H1 (cell line): Measurements from ENCODE around the gene CUEDC2. TPM values are rescaled to one million over a fixed set of nuclear protein-coding genes. Genes with fewer than 3 reads are reported as not detected.

Source experiments
- CTBP2 ChIP-seq: IDR thresholded peaks from 2 replicates; pipeline ENCODE4 v1.7.0; 2011; ENCODE audit warnings: borderline replicate concordance, mild to moderate bottlenecking, moderate library complexity, mixed read lengths, low read length; ENCODE audit not compliant: insufficient read depth, insufficient read length
- EZH2 ChIP-seq: fragments of 200-600 bp; sonication (generic); IDR thresholded peaks from 2 replicates; pipeline ENCODE4 v1.7.1; 2012; ENCODE audit warnings: low read depth, mild to moderate bottlenecking, moderate library complexity, low read length, inconsistent platforms; ENCODE audit not compliant: severe bottlenecking
- KDM5A ChIP-seq: fragments of 200-600 bp; IDR thresholded peaks from 2 replicates; pipeline ENCODE4 v1.7.1; 2012; ENCODE audit warnings: mild to moderate bottlenecking, low read length, inconsistent platforms, mixed read lengths
- YY1 ChIP-seq: IDR thresholded peaks from 2 replicates; pipeline ENCODE4 v1.6.1; 2011; ENCODE audit warnings: low read depth, mild to moderate bottlenecking, low read length
- polyA plus RNA-seq, 7 experiments: library from polyadenylated mRNA; depleted of rRNA in 3 of 7; stranded (reverse) in 5 of 7; unstranded in 2 of 7; fragments of >200 nt in 5 of 7; fragments of 200-250 nt in 2 of 7; gene quantifications; 1 replicate in 5 of 7; 2 replicates in 1 of 7; 4 replicates in 1 of 7; pipeline versions ENCODE4 v1.2.1 to v1.2.3, GENCODE V29; 2011 to 2013; ENCODE audit warnings: missing spikeins in 2 of 7, mixed read lengths in 2 of 7
- total RNA-seq: library from RNA; stranded (reverse); fragmentation: NEBNext Ultra II Directional; extraction: Animal tissue kit (Norgen Biotek cat#: 25700); gene quantifications from 2 replicates; pipeline ENCODE4 v1.2.1, GENCODE V29; 2021
- TF ChIP-seq, protein P1 (sequence below): fragments of 300-600 bp; sonication (generic); IDR thresholded peaks from 2 replicates; pipeline ENCODE4 v1.7.1; 2012; ENCODE audit warnings: low read length, moderate library complexity, mild to moderate bottlenecking, inconsistent platforms; ENCODE audit not compliant: insufficient replicate concordance

The CUEDC2 gene
- total and polyA plus RNA-seq, 2 of the 8 experiments (the other 6 are each of a cell fraction or from before 2014, with no cell fraction given), result 41.7 to 55.2 TPM

DNA sequence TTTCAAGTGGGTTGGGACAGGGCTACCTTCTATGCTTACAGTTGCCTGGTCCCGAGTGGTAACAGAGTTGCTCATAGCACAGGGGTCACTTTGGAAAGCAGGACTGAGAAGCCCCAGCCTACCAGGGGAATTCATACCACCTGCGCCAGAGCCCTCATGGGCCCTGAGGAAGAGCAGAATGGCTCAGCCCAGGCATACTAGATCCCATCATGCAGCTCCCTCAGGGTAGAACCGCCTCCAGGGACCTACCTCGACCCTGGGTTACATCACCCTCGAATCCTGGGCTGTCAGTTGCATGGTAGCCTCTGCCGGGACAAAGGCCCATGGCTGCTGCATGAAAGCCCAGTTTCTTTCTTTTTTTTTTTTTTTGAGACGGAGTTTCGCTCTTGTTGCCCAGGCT is 2.9 kb downstream of the CUEDC2 start (continued):
- TF ChIP-seq, protein P1, sequence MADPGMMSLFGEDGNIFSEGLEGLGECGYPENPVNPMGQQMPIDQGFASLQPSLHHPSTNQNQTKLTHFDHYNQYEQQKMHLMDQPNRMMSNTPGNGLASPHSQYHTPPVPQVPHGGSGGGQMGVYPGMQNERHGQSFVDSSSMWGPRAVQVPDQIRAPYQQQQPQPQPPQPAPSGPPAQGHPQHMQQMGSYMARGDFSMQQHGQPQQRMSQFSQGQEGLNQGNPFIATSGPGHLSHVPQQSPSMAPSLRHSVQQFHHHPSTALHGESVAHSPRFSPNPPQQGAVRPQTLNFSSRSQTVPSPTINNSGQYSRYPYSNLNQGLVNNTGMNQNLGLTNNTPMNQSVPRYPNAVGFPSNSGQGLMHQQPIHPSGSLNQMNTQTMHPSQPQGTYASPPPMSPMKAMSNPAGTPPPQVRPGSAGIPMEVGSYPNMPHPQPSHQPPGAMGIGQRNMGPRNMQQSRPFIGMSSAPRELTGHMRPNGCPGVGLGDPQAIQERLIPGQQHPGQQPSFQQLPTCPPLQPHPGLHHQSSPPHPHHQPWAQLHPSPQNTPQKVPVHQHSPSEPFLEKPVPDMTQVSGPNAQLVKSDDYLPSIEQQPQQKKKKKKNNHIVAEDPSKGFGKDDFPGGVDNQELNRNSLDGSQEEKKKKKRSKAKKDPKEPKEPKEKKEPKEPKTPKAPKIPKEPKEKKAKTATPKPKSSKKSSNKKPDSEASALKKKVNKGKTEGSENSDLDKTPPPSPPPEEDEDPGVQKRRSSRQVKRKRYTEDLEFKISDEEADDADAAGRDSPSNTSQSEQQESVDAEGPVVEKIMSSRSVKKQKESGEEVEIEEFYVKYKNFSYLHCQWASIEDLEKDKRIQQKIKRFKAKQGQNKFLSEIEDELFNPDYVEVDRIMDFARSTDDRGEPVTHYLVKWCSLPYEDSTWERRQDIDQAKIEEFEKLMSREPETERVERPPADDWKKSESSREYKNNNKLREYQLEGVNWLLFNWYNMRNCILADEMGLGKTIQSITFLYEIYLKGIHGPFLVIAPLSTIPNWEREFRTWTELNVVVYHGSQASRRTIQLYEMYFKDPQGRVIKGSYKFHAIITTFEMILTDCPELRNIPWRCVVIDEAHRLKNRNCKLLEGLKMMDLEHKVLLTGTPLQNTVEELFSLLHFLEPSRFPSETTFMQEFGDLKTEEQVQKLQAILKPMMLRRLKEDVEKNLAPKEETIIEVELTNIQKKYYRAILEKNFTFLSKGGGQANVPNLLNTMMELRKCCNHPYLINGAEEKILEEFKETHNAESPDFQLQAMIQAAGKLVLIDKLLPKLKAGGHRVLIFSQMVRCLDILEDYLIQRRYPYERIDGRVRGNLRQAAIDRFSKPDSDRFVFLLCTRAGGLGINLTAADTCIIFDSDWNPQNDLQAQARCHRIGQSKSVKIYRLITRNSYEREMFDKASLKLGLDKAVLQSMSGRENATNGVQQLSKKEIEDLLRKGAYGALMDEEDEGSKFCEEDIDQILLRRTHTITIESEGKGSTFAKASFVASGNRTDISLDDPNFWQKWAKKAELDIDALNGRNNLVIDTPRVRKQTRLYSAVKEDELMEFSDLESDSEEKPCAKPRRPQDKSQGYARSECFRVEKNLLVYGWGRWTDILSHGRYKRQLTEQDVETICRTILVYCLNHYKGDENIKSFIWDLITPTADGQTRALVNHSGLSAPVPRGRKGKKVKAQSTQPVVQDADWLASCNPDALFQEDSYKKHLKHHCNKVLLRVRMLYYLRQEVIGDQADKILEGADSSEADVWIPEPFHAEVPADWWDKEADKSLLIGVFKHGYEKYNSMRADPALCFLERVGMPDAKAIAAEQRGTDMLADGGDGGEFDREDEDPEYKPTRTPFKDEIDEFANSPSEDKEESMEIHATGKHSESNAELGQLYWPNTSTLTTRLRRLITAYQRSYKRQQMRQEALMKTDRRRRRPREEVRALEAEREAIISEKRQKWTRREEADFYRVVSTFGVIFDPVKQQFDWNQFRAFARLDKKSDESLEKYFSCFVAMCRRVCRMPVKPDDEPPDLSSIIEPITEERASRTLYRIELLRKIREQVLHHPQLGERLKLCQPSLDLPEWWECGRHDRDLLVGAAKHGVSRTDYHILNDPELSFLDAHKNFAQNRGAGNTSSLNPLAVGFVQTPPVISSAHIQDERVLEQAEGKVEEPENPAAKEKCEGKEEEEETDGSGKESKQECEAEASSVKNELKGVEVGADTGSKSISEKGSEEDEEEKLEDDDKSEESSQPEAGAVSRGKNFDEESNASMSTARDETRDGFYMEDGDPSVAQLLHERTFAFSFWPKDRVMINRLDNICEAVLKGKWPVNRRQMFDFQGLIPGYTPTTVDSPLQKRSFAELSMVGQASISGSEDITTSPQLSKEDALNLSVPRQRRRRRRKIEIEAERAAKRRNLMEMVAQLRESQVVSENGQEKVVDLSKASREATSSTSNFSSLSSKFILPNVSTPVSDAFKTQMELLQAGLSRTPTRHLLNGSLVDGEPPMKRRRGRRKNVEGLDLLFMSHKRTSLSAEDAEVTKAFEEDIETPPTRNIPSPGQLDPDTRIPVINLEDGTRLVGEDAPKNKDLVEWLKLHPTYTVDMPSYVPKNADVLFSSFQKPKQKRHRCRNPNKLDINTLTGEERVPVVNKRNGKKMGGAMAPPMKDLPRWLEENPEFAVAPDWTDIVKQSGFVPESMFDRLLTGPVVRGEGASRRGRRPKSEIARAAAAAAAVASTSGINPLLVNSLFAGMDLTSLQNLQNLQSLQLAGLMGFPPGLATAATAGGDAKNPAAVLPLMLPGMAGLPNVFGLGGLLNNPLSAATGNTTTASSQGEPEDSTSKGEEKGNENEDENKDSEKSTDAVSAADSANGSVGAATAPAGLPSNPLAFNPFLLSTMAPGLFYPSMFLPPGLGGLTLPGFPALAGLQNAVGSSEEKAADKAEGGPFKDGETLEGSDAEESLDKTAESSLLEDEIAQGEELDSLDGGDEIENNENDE, result no peak
- no peak for TF ChIP-seq EZH2
- no peak for TF ChIP-seq CTBP2
- no peak for TF ChIP-seq YY1
- no peak for TF ChIP-seq KDM5A
